DND-41 (cell line): Measurements from ENCODE around the gene SCGB2A2.

Experiments used
- ATAC-seq: fragments of 200-7000 bp; cut with Tn5 transposase; 3 replicates; pipeline ENCODE4 v1.9.1; 2021; ENCODE audit warnings: low read depth; ENCODE audit not compliant: insufficient read depth
- DNase-seq: peaks from one replicate; pipeline ENCODE4 v3.0.0-alpha.2; 2020
- H2AFZ ChIP-seq: 2 replicates; pipeline ENCODE4 v1.6.0; 2012; ENCODE audit warnings: low read depth, low read length
- H3K27ac ChIP-seq: 2 replicates; pipeline ENCODE4 v1.5.1; 2012; ENCODE audit warnings: low read length, inconsistent platforms
- H3K27me3 ChIP-seq: fragments of 200-600 bp; sonication (generic); 2 replicates; pipeline ENCODE4 v1.6.0; 2012; ENCODE audit warnings: low read length, mild to moderate bottlenecking, inconsistent platforms; ENCODE audit not compliant: insufficient read depth, poor library complexity
- H3K36me3 ChIP-seq: 2 replicates; pipeline ENCODE4 v1.5.1; 2012; ENCODE audit warnings: low read length, inconsistent platforms; ENCODE audit not compliant: insufficient read depth
- H3K4me1 ChIP-seq: 2 replicates; pipeline ENCODE4 v1.5.1; 2012; ENCODE audit warnings: mild to moderate bottlenecking, low read length; ENCODE audit not compliant: insufficient read depth
- H3K4me2 ChIP-seq: 2 replicates; pipeline ENCODE4 v1.6.0; 2012; ENCODE audit warnings: mild to moderate bottlenecking, moderate library complexity, low read length, inconsistent platforms; ENCODE audit not compliant: insufficient read depth
- H3K4me3 ChIP-seq, 2 experiments: fragments of 200-600 bp in 1 of 2; shearing (Covaris generic) in 1 of 2; 2 replicates each; pipeline ENCODE4 v1.5.1; 2012 to 2016; ENCODE audit warnings: inconsistent platforms in 2 of 2, low read length in 2 of 2, mild to moderate bottlenecking in 2 of 2, low read depth in 1 of 2, moderate library complexity in 1 of 2
- H3K79me2 ChIP-seq: 2 replicates; pipeline ENCODE4 v1.6.0; 2012; ENCODE audit warnings: low read length, inconsistent platforms; ENCODE audit not compliant: insufficient read depth
- H3K9ac ChIP-seq: 2 replicates; pipeline ENCODE4 v1.6.0; 2012; ENCODE audit warnings: low read depth, mild to moderate bottlenecking, inconsistent platforms, low read length, moderate library complexity
- H3K9me3 ChIP-seq: 2 replicates; pipeline ENCODE4 v1.5.1; 2012; ENCODE audit warnings: low read length, moderate library complexity, mild to moderate bottlenecking, inconsistent platforms; ENCODE audit not compliant: insufficient read depth, severe bottlenecking
- H4K20me1 ChIP-seq: 2 replicates; pipeline ENCODE4 v1.6.0; 2012; ENCODE audit warnings: low read length; ENCODE audit not compliant: insufficient read depth
- CTCF ChIP-seq: IDR thresholded peaks from 2 replicates; pipeline ENCODE4 v1.5.1; 2012; ENCODE audit warnings: borderline replicate concordance, low read length, moderate library complexity, mild to moderate bottlenecking; ENCODE audit not compliant: poor library complexity, severe bottlenecking; ENCODE audit errors: extremely low read depth
- EZH2 ChIP-seq: IDR thresholded peaks from 3 replicates; pipeline ENCODE4 v1.6.1; 2012; ENCODE audit warnings: borderline replicate concordance, low read depth, mild to moderate bottlenecking, moderate library complexity, low read length, inconsistent platforms; ENCODE audit not compliant: severe bottlenecking

Gene SCGB2A2

GRCh38 chr11:62251698-62252097 is 18.3 kb upstream of the SCGB2A2 start:
- Histone ChIP-seq H3K4me3 (no peak overlapping the region), H2AFZ (no peak overlapping the region), H3K27me3 (no peaks in the 10 kb centered on the region), H3K9ac (no peak overlapping the region), H3K9me3 (peaks cover 37% of the 10 kb centered on the region), H3K79me2 (no peaks in the 10 kb centered on the region), H3K36me3 (no peaks in the 10 kb centered on the region), H3K4me1 (peaks cover 4% of the 10 kb centered on the region; the same call in 1 of the 2 replicates), H3K27ac (no peak overlapping the region), H4K20me1 (no peaks in the 10 kb centered on the region), H3K4me2 (no peak overlapping the region)
- DNase-seq (no peak), ATAC-seq (no peak)
- TF ChIP-seq EZH2 (no peak), CTCF (no peak)

- H2AFZ ChIP-seq = no peak overlapping the region
- H3K36me3 ChIP-seq = no peaks in the 10 kb centered on the region
- no peak overlapping the region for H3K4me2 ChIP-seq
- DNase-seq = peak; percentile 57
- peaks cover 4% of the 10 kb centered on the region; the same call in 1 of the 2 replicates for H3K4me1 ChIP-seq
- no peak for TF ChIP-seq CTCF
- peak; percentile 61 for ATAC-seq
- H4K20me1 ChIP-seq = no peaks in the 10 kb centered on the region
- no peak overlapping the region for H3K9ac ChIP-seq
- no peak overlapping the region for H3K4me3 ChIP-seq
- H3K9me3 ChIP-seq = peaks cover 37% of the 10 kb centered on the region
- no peak overlapping the region for H3K27ac ChIP-seq
- H3K27me3 ChIP-seq = no peaks in the 10 kb centered on the region
- H3K79me2 ChIP-seq = no peaks in the 10 kb centered on the region
Measured at GRCh38 chr11:62253999-62254542, 15.9 kb upstream of the SCGB2A2 start.

- Histone ChIP-seq H3K36me3 (no peaks in the 10 kb centered on the region), H3K9ac (no peak overlapping the region), H3K27me3 (no peaks in the 10 kb centered on the region), H2AFZ (no peak overlapping the region), H3K27ac (no peak overlapping the region), H3K4me3 (no peak overlapping the region), H3K9me3 (peaks cover 23% of the 10 kb centered on the region), H3K4me2 (no peak overlapping the region), H4K20me1 (no peaks in the 10 kb centered on the region), H3K79me2 (no peaks in the 10 kb centered on the region), H3K4me1 (peaks cover 4% of the 10 kb centered on the region; the same call in 1 of the 2 replicates)
- no peak for ATAC-seq
- DNase-seq = no peak
- no peak for TF ChIP-seq EZH2
- TF ChIP-seq CTCF = no peak
Measured at GRCh38 chr11:62256281-62256680, 13.7 kb upstream of the SCGB2A2 start.
